K562 (cell line): Measurements from ENCODE around the gene ECHDC3. TPM values are rescaled to one million over a fixed set of nuclear protein-coding genes. Genes with fewer than 3 reads are reported as not detected.

Source experiments
- CBFA2T3 ChIP-seq: fragments of 450-650 bp; IDR thresholded peaks from 2 replicates; pipeline ENCODE4 v1.6.1; 2017
- CHAMP1 ChIP-seq: fragments of 450-650 bp; IDR thresholded peaks from 2 replicates; pipeline ENCODE4 v1.6.1; 2016; ENCODE audit warnings: mild to moderate bottlenecking
- DACH1 ChIP-seq: fragments of 450-650 bp; IDR thresholded peaks from 2 replicates; pipeline ENCODE4 v1.6.1; 2018; ENCODE audit not compliant: partially characterized antibody
- ETV6 ChIP-seq, 3 experiments: fragments of 150-350 bp in 1 of 3; sonication (generic) in 1 of 3; formaldehyde crosslinking in 1 of 3; IDR thresholded peaks; 2 replicates each; pipeline versions ENCODE4 v1.6.1 to v1.8.0; 2014 to 2022; ENCODE audit warnings: borderline replicate concordance in 2 of 3, low read depth in 2 of 3, antibody characterized with exemption in 1 of 3, low read length in 1 of 3, mild to moderate bottlenecking in 1 of 3, missing genetic modification reagents in 1 of 3
- FOXJ2 ChIP-seq: fragments of 200-800 bp; sonication (Bioruptor generic); IDR thresholded peaks from 2 replicates; pipeline ENCODE4 v1.6.1; 2016; ENCODE audit warnings: missing genetic modification characterization, missing compliant biosample characterization
- HCFC1 ChIP-seq: IDR thresholded peaks from 2 replicates; pipeline ENCODE4 v1.6.1; 2012; ENCODE audit warnings: low read depth, low read length, improper control_type of control experiment
- HDAC6 ChIP-seq: IDR thresholded peaks from 2 replicates; pipeline ENCODE4 v1.6.1; 2012; ENCODE audit warnings: low read depth, mild to moderate bottlenecking, control low read depth, inconsistent platforms, low read length, moderate library complexity
- HES1 ChIP-seq: fragments of 450-650 bp; IDR thresholded peaks from 2 replicates; pipeline ENCODE4 v1.6.1; 2016; ENCODE audit warnings: low read depth, mild to moderate bottlenecking, moderate library complexity
- ILF3 ChIP-seq: fragments of 450-650 bp; IDR thresholded peaks from 2 replicates; pipeline ENCODE4 v1.6.1; 2018; ENCODE audit warnings: antibody characterized with exemption, mild to moderate bottlenecking, moderate library complexity, borderline replicate concordance
- MEIS2 ChIP-seq: fragments of 450-650 bp; IDR thresholded peaks from 2 replicates; pipeline ENCODE4 v1.6.1; 2014; ENCODE audit warnings: mild to moderate bottlenecking; ENCODE audit not compliant: partially characterized antibody
- NR2C1 ChIP-seq, 2 experiments: fragments of 450-650 bp; IDR thresholded peaks; 2 replicates each; pipeline ENCODE4 v1.6.1; 2017; ENCODE audit warnings: mild to moderate bottlenecking in 2 of 2, antibody characterized with exemption in 1 of 2, inconsistent platforms in 1 of 2, missing compliant biosample characterization in 1 of 2, missing genetic modification characterization in 1 of 2
- NR4A1 ChIP-seq, 2 experiments: fragments of 250-450 bp in 1 of 2; fragments of 450-650 bp in 1 of 2; sonication (Bioruptor Pico) in 1 of 2; IDR thresholded peaks; 2 replicates each; pipeline versions ENCODE4 v1.4.0 to v1.6.1; 2016 to 2020; ENCODE audit warnings: mild to moderate bottlenecking in 2 of 2, missing compliant biosample characterization in 1 of 2, missing genetic modification characterization in 1 of 2, moderate library complexity in 1 of 2
- POLR2AphosphoS5 ChIP-seq: IDR thresholded peaks from 2 replicates; pipeline ENCODE4 v1.6.1; 2011; ENCODE audit warnings: mild to moderate bottlenecking, low read depth, low read length, moderate library complexity; ENCODE audit not compliant: control insufficient read depth, insufficient read depth
- SAP30 ChIP-seq: fragments of 200-600 bp; sonication (generic); IDR thresholded peaks from 2 replicates; pipeline ENCODE4 v1.6.1; 2012; ENCODE audit warnings: borderline replicate concordance, low read depth, mild to moderate bottlenecking, moderate library complexity, low read length, control low read depth, inconsistent platforms; ENCODE audit not compliant: insufficient read depth, poor library complexity, severe bottlenecking
- SMAD1 ChIP-seq: fragments of 150-350 bp; IDR thresholded peaks from 2 replicates; pipeline ENCODE4 v1.6.1; 2014; ENCODE audit warnings: low read length, low read depth; ENCODE audit not compliant: partially characterized antibody
- SNIP1 ChIP-seq: fragments of 450-650 bp; IDR thresholded peaks from 2 replicates; pipeline ENCODE4 v1.7.1; 2017; ENCODE audit warnings: low read depth, mild to moderate bottlenecking
- SOX6 ChIP-seq: fragments of 450-650 bp; IDR thresholded peaks from 2 replicates; pipeline ENCODE4 v1.6.1; 2014; ENCODE audit warnings: mild to moderate bottlenecking
- SREBF2 ChIP-seq: sonication (generic); formaldehyde crosslinking; IDR thresholded peaks from 2 replicates; pipeline ENCODE4 v1.4.0; 2020; ENCODE audit warnings: mild to moderate bottlenecking, missing genetic modification reagents
- STAT5B ChIP-seq: fragments of 250-450 bp; sonication (Bioruptor Pico); IDR thresholded peaks from 2 replicates; pipeline ENCODE4 v1.8.0; 2021; ENCODE audit warnings: mild to moderate bottlenecking, inconsistent platforms
- ZNF395 ChIP-seq: fragments of 200-800 bp; sonication (Bioruptor generic); IDR thresholded peaks from 2 replicates; pipeline ENCODE4 v1.6.1; 2017; ENCODE audit warnings: missing genetic modification characterization, missing compliant biosample characterization
- ZNF444 ChIP-seq: fragments of 250-450 bp; sonication (Bioruptor Pico); IDR thresholded peaks from 2 replicates; pipeline ENCODE4 v1.4.0; 2020; ENCODE audit warnings: mild to moderate bottlenecking, moderate library complexity
- polyA plus RNA-seq, 8 experiments: library from polyadenylated mRNA; depleted of rRNA in 4 of 8; stranded (reverse) in 5 of 8; unstranded in 3 of 8; fragments of >200 nt; fragmentation: Nextera tagmentation in 2 of 8; fragmentation: Illumina TruSeq in 1 of 8; extraction: Ambion mirVana in 2 of 8; extraction: Trizol in 1 of 8; gene quantifications; 2 replicates each; pipeline versions ENCODE4 v1.2.1 to v1.2.3, GENCODE V29; 2011 to 2014; ENCODE audit warnings: inconsistent platforms in 1 of 8, missing spikeins in 1 of 8
- total RNA-seq, 7 experiments: library from RNA; depleted of rRNA in 6 of 7; stranded (reverse); fragments of >200 nt in 6 of 7; fragmentation: Illumina TruSeq in 2 of 7; extraction: Trizol in 2 of 7; gene quantifications; 2 replicates each; pipeline versions ENCODE4 v1.2.1 to v1.2.3, GENCODE V29; 2011 to 2021; ENCODE audit warnings: low replicate concordance in 1 of 7
- TF ChIP-seq, protein P1 (sequence below): fragments of 450-650 bp; IDR thresholded peaks from 2 replicates; pipeline ENCODE4 v1.6.1; 2017; ENCODE audit warnings: antibody characterized with exemption

The ECHDC3 gene
- total and polyA plus RNA-seq, 9 of the 15 experiments (the other 6 are each of a cell fraction or from before 2014, with no cell fraction given), result 0.53 to 21.9 (median 15.7) TPM

DNA sequence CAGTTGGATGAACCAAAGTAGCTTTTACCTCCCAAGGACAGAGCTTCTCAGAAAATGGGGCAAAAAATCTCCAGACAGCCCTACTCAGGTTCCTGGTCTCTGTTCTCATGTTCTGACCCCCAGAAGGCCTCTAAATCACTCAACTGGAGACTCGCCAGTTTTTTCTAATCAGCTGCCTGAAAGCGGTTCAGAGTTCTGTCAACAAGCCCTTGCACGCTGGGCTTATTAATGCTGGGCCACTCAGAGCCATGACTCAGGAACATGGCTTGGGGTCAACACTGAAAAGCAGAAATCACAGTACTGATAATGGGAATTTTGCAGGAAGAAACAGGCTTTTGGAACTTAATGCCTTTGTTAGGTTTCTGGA, 15.3 kb downstream of the ECHDC3 start (continued):
- TF ChIP-seq HES1 (peak; percentile 70), HDAC6 (no peak), MEIS2 (peak; percentile 98), ZNF395 (no peak), POLR2AphosphoS5 (peak; percentile 63; the same call in 1 of the 2 replicates), HCFC1 (no peak), SREBF2 (CRISPR knock-in tag) (no peak), CHAMP1 (no peak), ZNF444 (CRISPR knock-in tag) (no peak), SAP30 (no peak), NR2C1 (IDR thresholded peaks at IDR 0.05) (peak; percentile 42; the same call in 1 of the 2 replicates), NR2C1 (tag; IDR thresholded peaks at IDR 0.05) (peak; percentile 58; the same call in 1 of the 2 replicates), DACH1 (peak; percentile 88), SNIP1 (no peak), CBFA2T3 (peak; percentile 82), SOX6 (peak; percentile 75), ILF3 (no peak), FOXJ2 (tag) (peak; percentile 90), STAT5B (CRISPR knock-in tag) (no peak), NR4A1 (CRISPR knock-in tag; IDR thresholded peaks at IDR 0.05) (no peak), NR4A1 (tag; IDR thresholded peaks at IDR 0.05) (no peak), SMAD1 (peak; percentile 26), ETV6 (IDR thresholded peaks at IDR 0.05; ENCODE audit: borderline replicate concordance in 1 of 2, low read depth in 2 of 2, low read length in 1 of 2) (no peak), ETV6 (CRISPR knock-in tag; IDR thresholded peaks at IDR 0.05; ENCODE audit: borderline replicate concordance) (no peak)
- TF ChIP-seq, protein P1, sequence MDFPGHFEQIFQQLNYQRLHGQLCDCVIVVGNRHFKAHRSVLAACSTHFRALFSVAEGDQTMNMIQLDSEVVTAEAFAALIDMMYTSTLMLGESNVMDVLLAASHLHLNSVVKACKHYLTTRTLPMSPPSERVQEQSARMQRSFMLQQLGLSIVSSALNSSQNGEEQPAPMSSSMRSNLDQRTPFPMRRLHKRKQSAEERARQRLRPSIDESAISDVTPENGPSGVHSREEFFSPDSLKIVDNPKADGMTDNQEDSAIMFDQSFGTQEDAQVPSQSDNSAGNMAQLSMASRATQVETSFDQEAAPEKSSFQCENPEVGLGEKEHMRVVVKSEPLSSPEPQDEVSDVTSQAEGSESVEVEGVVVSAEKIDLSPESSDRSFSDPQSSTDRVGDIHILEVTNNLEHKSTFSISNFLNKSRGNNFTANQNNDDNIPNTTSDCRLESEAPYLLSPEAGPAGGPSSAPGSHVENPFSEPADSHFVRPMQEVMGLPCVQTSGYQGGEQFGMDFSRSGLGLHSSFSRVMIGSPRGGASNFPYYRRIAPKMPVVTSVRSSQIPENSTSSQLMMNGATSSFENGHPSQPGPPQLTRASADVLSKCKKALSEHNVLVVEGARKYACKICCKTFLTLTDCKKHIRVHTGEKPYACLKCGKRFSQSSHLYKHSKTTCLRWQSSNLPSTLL, result no peak
